Liver (tissue), 9 donors: ENCODE data around the gene NXN. TPM values are rescaled to one million over a fixed set of nuclear protein-coding genes. Genes with fewer than 3 reads are reported as not detected.

ENCODE experiments used
- DNase-seq: peaks from one replicate; pipeline ENCODE4 v3.0.0-alpha.2; 2017; ENCODE audit warnings: low spot score
- H3K27ac ChIP-seq, 2 donors: one replicate each; pipeline ENCODE4 v1.7.0; 2013; ENCODE audit warnings: inconsistent platforms in 2 of 2, low read length in 2 of 2, control low read depth in 1 of 2, low read depth in 1 of 2, mild to moderate bottlenecking in 1 of 2
- H3K27me3 ChIP-seq, 4 donors: one replicate each; pipeline versions ENCODE4 v1.6.1 to v1.7.0; 2013; ENCODE audit warnings: low read length in 3 of 4, inconsistent platforms in 1 of 4, mild to moderate bottlenecking in 1 of 4, moderate library complexity in 1 of 4; ENCODE audit not compliant: control insufficient read depth in 4 of 4, insufficient read depth in 4 of 4
- H3K36me3 ChIP-seq, 4 donors: one replicate each; pipeline versions ENCODE4 v1.6.1 to v1.7.0; 2013; ENCODE audit warnings: low read length in 3 of 4, mild to moderate bottlenecking in 3 of 4, low read depth in 1 of 4, moderate library complexity in 1 of 4; ENCODE audit not compliant: control insufficient read depth in 4 of 4, insufficient read depth in 3 of 4
- H3K4me1 ChIP-seq, 4 donors: one replicate each; pipeline versions ENCODE4 v1.6.1 to v1.7.0; 2013; ENCODE audit warnings: low read length in 3 of 4, mild to moderate bottlenecking in 3 of 4, moderate library complexity in 1 of 4; ENCODE audit not compliant: control insufficient read depth in 4 of 4, insufficient read depth in 4 of 4
- H3K4me3 ChIP-seq, 3 donors: one replicate each; pipeline versions ENCODE4 v1.6.1 to v1.7.0; 2013; ENCODE audit warnings: low read length in 3 of 3, control low read depth in 1 of 3, low read depth in 1 of 3, mild to moderate bottlenecking in 1 of 3
- H3K9ac ChIP-seq, 2 donors: one replicate each; pipeline ENCODE4 v1.7.0; 2013; ENCODE audit warnings: low read length in 2 of 2, mild to moderate bottlenecking in 2 of 2, moderate library complexity in 2 of 2, control low read depth in 1 of 2, low read depth in 1 of 2
- H3K9me3 ChIP-seq, 4 donors: one replicate each; pipeline versions ENCODE4 v1.6.1 to v1.7.0; 2013; ENCODE audit warnings: low read length in 3 of 4; ENCODE audit not compliant: control insufficient read depth in 4 of 4
- ATF3 ChIP-seq: IDR thresholded peaks from 2 replicates; pipeline ENCODE4 v1.6.1; 2016; ENCODE audit warnings: antibody characterized with exemption
- EGR1 ChIP-seq, 2 donors: IDR thresholded peaks; 2 replicates each; pipeline ENCODE4 v1.6.1; 2016 to 2018; ENCODE audit warnings: antibody characterized with exemption in 2 of 2, low read depth in 2 of 2
- FOXA1 ChIP-seq: IDR thresholded peaks from 2 replicates; pipeline ENCODE4 v1.6.1; 2016; ENCODE audit warnings: antibody characterized with exemption
- FOXA2 ChIP-seq: IDR thresholded peaks from 2 replicates; pipeline ENCODE4 v1.6.1; 2016; ENCODE audit warnings: antibody characterized with exemption
- GABPA ChIP-seq, 2 donors: IDR thresholded peaks in 1 of 2; conservative IDR thresholded peaks in 1 of 2; 2 replicates each; pipeline ENCODE4 v1.6.1; 2016; ENCODE audit warnings: antibody characterized with exemption in 2 of 2, mild to moderate bottlenecking in 1 of 2, moderate library complexity in 1 of 2
- HNF4A ChIP-seq, 2 donors: conservative IDR thresholded peaks; 2 replicates each; pipeline ENCODE4 v1.6.1; 2016; ENCODE audit warnings: antibody characterized with exemption in 2 of 2, mild to moderate bottlenecking in 2 of 2
- HNF4G ChIP-seq: IDR thresholded peaks from 2 replicates; pipeline ENCODE4 v1.6.1; 2016; ENCODE audit warnings: antibody characterized with exemption
- JUND ChIP-seq, 2 donors: IDR thresholded peaks; 2 replicates each; pipeline ENCODE4 v1.6.1; 2016; ENCODE audit warnings: antibody characterized with exemption in 2 of 2
- MAX ChIP-seq: IDR thresholded peaks from 2 replicates; pipeline ENCODE4 v1.6.1; 2016; ENCODE audit warnings: antibody characterized with exemption
- NR2F2 ChIP-seq: IDR thresholded peaks from 2 replicates; pipeline ENCODE4 v1.6.1; 2016; ENCODE audit warnings: antibody characterized with exemption
- RAD21 ChIP-seq, 2 donors: IDR thresholded peaks; 2 replicates each; pipeline ENCODE4 v1.6.1; 2016; ENCODE audit warnings: antibody characterized with exemption in 2 of 2, mild to moderate bottlenecking in 2 of 2
- REST ChIP-seq: IDR thresholded peaks from 2 replicates; pipeline ENCODE4 v1.6.1; 2016; ENCODE audit warnings: antibody characterized with exemption, mild to moderate bottlenecking
- RXRA ChIP-seq, 2 donors: IDR thresholded peaks; 2 replicates each; pipeline ENCODE4 v1.6.1; 2017 to 2018; ENCODE audit warnings: antibody characterized with exemption in 2 of 2, mild to moderate bottlenecking in 1 of 2
- SP1 ChIP-seq: IDR thresholded peaks from 2 replicates; pipeline ENCODE4 v1.6.1; 2018; ENCODE audit warnings: antibody characterized with exemption, mild to moderate bottlenecking
- TAF1 ChIP-seq: conservative IDR thresholded peaks from 2 replicates; pipeline ENCODE4 v1.6.1; 2016; ENCODE audit warnings: antibody characterized with exemption, mild to moderate bottlenecking
- YY1 ChIP-seq: IDR thresholded peaks from 2 replicates; pipeline ENCODE4 v1.6.1; 2016; ENCODE audit warnings: antibody characterized with exemption, mild to moderate bottlenecking
- WGBS: extraction: QIAGEN DNeasy Blood & Tissue Kit; methylation state at CpG from one replicate; pipeline ENCODE4 v1.1.7; 2013; 5-methylcytosine and 5-hydroxymethylcytosine counted together
- polyA plus RNA-seq, 2 donors: library from polyadenylated mRNA; stranded (reverse) in 1 of 2; unstranded in 1 of 2; fragments of 200-250 nt in 1 of 2; fragments of >200 nt in 1 of 2; fragmentation: Nextera tagmentation in 1 of 2; extraction: Ambion mirVana in 1 of 2; gene quantifications; one replicate each; pipeline versions ENCODE4 v1.2.1 to v1.2.3, GENCODE V29; 2013 to 2015
- total RNA-seq, 2 donors: library from RNA; depleted of rRNA; stranded (reverse); fragments of >200 nt; gene quantifications; one replicate each; pipeline ENCODE4 v1.2.3, GENCODE V29; 2014
- TF ChIP-seq, protein P1 (sequence below): IDR thresholded peaks from 2 replicates; pipeline ENCODE4 v1.6.1; 2016; ENCODE audit warnings: antibody characterized with exemption
- TF ChIP-seq, protein P2 (sequence below): fragments of 150-350 bp; IDR thresholded peaks from 2 replicates; pipeline ENCODE4 v1.5.1; 2017; ENCODE audit warnings: improper control_type of control experiment, low read depth, low read length; ENCODE audit not compliant: missing input control
- donor health status: healthy.
- donor health status: healthy.
- donor health status: healthy.
- donor health status: healthy.
- donor health status: healthy.

The NXN gene
- total and polyA plus RNA-seq, 4 donors = 2.3 to 4.5 (median 3.3) TPM

DNA sequence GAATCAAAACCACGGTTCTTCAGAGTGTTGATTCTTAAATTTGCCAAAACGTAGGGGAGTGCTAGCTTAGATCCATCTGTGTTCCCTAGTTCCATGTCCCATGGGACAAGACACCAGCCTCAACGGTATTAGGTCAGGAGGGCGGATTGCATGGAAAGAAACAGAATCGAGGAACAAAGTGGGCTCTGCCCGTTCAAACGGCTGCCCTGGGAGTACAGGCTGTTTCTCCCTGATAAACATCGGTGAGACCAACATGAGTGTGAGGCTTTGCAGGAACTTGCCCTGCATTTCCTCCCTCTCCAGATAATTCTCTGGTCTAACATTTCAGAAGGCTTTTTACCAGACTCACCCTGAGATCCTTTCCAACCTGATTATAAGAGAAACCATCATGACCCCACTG lies 115.3 kb downstream of the NXN start:
- DNase-seq = no peak
- no peaks in the 10 kb centered on the region for H3K27me3 ChIP-seq
- TF ChIP-seq GABPA (IDR thresholded peaks at IDR 0.05 in 1 of 2, conservative IDR thresholded peaks at IDR 0.05 in 1 of 2) = no peak
- no peak for TF ChIP-seq ATF3
- TF ChIP-seq, protein P1, sequence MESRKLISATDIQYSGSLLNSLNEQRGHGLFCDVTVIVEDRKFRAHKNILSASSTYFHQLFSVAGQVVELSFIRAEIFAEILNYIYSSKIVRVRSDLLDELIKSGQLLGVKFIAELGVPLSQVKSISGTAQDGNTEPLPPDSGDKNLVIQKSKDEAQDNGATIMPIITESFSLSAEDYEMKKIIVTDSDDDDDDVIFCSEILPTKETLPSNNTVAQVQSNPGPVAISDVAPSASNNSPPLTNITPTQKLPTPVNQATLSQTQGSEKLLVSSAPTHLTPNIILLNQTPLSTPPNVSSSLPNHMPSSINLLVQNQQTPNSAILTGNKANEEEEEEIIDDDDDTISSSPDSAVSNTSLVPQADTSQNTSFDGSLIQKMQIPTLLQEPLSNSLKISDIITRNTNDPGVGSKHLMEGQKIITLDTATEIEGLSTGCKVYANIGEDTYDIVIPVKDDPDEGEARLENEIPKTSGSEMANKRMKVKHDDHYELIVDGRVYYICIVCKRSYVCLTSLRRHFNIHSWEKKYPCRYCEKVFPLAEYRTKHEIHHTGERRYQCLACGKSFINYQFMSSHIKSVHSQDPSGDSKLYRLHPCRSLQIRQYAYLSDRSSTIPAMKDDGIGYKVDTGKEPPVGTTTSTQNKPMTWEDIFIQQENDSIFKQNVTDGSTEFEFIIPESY = no peak
- no peak for TF ChIP-seq SP1
- TF ChIP-seq MAX = no peak
- no peak for TF ChIP-seq TAF1
- no peak for TF ChIP-seq RAD21 (IDR thresholded peaks at IDR 0.05)
- TF ChIP-seq YY1 = no peak
- TF ChIP-seq RXRA (IDR thresholded peaks at IDR 0.05) = no peak
- no peak for TF ChIP-seq NR2F2
- no peak for TF ChIP-seq REST
- TF ChIP-seq JUND (IDR thresholded peaks at IDR 0.05) = no peak
- TF ChIP-seq, protein P2, sequence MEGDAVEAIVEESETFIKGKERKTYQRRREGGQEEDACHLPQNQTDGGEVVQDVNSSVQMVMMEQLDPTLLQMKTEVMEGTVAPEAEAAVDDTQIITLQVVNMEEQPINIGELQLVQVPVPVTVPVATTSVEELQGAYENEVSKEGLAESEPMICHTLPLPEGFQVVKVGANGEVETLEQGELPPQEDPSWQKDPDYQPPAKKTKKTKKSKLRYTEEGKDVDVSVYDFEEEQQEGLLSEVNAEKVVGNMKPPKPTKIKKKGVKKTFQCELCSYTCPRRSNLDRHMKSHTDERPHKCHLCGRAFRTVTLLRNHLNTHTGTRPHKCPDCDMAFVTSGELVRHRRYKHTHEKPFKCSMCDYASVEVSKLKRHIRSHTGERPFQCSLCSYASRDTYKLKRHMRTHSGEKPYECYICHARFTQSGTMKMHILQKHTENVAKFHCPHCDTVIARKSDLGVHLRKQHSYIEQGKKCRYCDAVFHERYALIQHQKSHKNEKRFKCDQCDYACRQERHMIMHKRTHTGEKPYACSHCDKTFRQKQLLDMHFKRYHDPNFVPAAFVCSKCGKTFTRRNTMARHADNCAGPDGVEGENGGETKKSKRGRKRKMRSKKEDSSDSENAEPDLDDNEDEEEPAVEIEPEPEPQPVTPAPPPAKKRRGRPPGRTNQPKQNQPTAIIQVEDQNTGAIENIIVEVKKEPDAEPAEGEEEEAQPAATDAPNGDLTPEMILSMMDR = no peak
- TF ChIP-seq FOXA2 = no peak
- TF ChIP-seq EGR1 (IDR thresholded peaks at IDR 0.05; ENCODE audit: low read depth in 2 of 2) = no peak
- TF ChIP-seq HNF4A (conservative IDR thresholded peaks at IDR 0.05) = no peak
- TF ChIP-seq FOXA1 = no peak
- no peak for TF ChIP-seq HNF4G
- no peak overlapping the region for H3K4me3 ChIP-seq
- H3K27ac ChIP-seq = no peak overlapping the region
- 66% methylated on average over 8 of the region's 8 CpGs for WGBS
- H3K9ac ChIP-seq = no peak overlapping the region
- peaks cover 0 to 9% (median 3%) of the 10 kb centered on the region in 4 donors for H3K4me1 ChIP-seq
- no peaks in the 10 kb centered on the region for H3K9me3 ChIP-seq
- no peaks in the 10 kb centered on the region for H3K36me3 ChIP-seq
